Ishikawa (cell line): ENCODE measurements around the gene ARHGEF28.

ENCODE experiments used
- CEBPB ChIP-seq: IDR thresholded peaks from 2 replicates; pipeline ENCODE4 v1.6.1; 2012
- CREB1 ChIP-seq: IDR thresholded peaks from 2 replicates; pipeline ENCODE4 v1.6.1; 2012; ENCODE audit warnings: low read depth
- EGR1 ChIP-seq: IDR thresholded peaks from 2 replicates; pipeline ENCODE4 v1.6.1; 2012
- EP300 ChIP-seq: IDR thresholded peaks from 2 replicates; pipeline ENCODE4 v1.6.1; 2012; ENCODE audit warnings: borderline replicate concordance
- FOXM1 ChIP-seq: IDR thresholded peaks from 2 replicates; pipeline ENCODE4 v1.6.1; 2012; ENCODE audit warnings: low read depth, borderline replicate concordance
- NFIC ChIP-seq: IDR thresholded peaks from 2 replicates; pipeline ENCODE4 v1.6.1; 2012
- RAD21 ChIP-seq: IDR thresholded peaks from 2 replicates; pipeline ENCODE4 v1.6.1; 2012; ENCODE audit warnings: low read depth
- TAF1 ChIP-seq: IDR thresholded peaks from 2 replicates; pipeline ENCODE4 v1.6.1; 2012; ENCODE audit warnings: low read depth, mild to moderate bottlenecking
- TCF12 ChIP-seq: IDR thresholded peaks from 2 replicates; pipeline ENCODE4 v1.6.1; 2012; ENCODE audit warnings: low read depth
- TEAD4 ChIP-seq: IDR thresholded peaks from 2 replicates; pipeline ENCODE4 v1.6.1; 2012
- YY1 ChIP-seq: IDR thresholded peaks from 2 replicates; pipeline ENCODE4 v1.6.1; 2012; ENCODE audit warnings: low read depth
- TF ChIP-seq, protein P1 (sequence below): IDR thresholded peaks from 2 replicates; pipeline ENCODE4 v1.6.1; 2012
- TF ChIP-seq, protein P2 (sequence below): IDR thresholded peaks from 2 replicates; pipeline ENCODE4 v1.6.1; 2012
- TF ChIP-seq, protein P3 (sequence below): IDR thresholded peaks from 2 replicates; pipeline ENCODE4 v1.6.1; 2012; ENCODE audit warnings: low read depth, mild to moderate bottlenecking

DNA sequence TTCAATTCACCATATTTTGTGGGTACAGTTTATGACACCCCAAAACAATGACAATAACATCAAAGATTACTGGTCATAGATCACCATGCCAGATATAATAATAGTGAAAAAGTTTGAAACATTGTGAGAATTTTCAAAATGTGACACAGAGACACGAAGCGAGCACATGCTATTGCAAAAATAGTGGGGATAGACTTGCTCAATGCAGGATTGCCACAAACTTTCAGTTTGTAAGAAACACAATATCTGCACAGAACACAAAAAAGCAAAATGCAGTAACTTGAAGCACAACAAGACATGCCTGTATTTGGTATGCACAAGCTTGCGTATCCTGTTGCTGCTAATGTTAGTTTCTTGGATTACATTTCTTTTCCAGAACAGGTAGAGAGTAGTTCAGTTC, 35.8 kb downstream of the ARHGEF28 start:
- TF ChIP-seq, protein P1, sequence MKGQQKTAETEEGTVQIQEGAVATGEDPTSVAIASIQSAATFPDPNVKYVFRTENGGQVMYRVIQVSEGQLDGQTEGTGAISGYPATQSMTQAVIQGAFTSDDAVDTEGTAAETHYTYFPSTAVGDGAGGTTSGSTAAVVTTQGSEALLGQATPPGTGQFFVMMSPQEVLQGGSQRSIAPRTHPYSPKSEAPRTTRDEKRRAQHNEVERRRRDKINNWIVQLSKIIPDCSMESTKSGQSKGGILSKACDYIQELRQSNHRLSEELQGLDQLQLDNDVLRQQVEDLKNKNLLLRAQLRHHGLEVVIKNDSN = no peak
- TF ChIP-seq CEBPB (no peak), EP300 (no peak), TAF1 (no peak), CREB1 (no peak), EGR1 (no peak), NFIC (no peak), RAD21 (no peak), FOXM1 (no peak), YY1 (no peak), TEAD4 (no peak), TCF12 (no peak)
- TF ChIP-seq, protein P2, sequence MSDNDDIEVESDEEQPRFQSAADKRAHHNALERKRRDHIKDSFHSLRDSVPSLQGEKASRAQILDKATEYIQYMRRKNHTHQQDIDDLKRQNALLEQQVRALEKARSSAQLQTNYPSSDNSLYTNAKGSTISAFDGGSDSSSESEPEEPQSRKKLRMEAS = no peak
- TF ChIP-seq, protein P3, sequence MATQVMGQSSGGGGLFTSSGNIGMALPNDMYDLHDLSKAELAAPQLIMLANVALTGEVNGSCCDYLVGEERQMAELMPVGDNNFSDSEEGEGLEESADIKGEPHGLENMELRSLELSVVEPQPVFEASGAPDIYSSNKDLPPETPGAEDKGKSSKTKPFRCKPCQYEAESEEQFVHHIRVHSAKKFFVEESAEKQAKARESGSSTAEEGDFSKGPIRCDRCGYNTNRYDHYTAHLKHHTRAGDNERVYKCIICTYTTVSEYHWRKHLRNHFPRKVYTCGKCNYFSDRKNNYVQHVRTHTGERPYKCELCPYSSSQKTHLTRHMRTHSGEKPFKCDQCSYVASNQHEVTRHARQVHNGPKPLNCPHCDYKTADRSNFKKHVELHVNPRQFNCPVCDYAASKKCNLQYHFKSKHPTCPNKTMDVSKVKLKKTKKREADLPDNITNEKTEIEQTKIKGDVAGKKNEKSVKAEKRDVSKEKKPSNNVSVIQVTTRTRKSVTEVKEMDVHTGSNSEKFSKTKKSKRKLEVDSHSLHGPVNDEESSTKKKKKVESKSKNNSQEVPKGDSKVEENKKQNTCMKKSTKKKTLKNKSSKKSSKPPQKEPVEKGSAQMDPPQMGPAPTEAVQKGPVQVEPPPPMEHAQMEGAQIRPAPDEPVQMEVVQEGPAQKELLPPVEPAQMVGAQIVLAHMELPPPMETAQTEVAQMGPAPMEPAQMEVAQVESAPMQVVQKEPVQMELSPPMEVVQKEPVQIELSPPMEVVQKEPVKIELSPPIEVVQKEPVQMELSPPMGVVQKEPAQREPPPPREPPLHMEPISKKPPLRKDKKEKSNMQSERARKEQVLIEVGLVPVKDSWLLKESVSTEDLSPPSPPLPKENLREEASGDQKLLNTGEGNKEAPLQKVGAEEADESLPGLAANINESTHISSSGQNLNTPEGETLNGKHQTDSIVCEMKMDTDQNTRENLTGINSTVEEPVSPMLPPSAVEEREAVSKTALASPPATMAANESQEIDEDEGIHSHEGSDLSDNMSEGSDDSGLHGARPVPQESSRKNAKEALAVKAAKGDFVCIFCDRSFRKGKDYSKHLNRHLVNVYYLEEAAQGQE = no peak
